GM12878 (cell line): ENCODE data around the gene HMGN4. TPM values are rescaled to one million over a fixed set of nuclear protein-coding genes. Genes with fewer than 3 reads are reported as not detected.
A peak's percentile ranks its signal among the peaks of the same experiment; 100 is the strongest.

Experiments used
- ATAC-seq: fragments of 200-7000 bp; cut with Tn5 transposase; 3 replicates; pipeline ENCODE4 v1.9.1; 2020; ENCODE audit warnings: mild to moderate bottlenecking, moderate library complexity
- BruUV-seq: library from RNA; stranded (reverse); fragments of 400-500 nt; replicated peaks from 2 replicates; lab custom pipeline; 2021; lab: Mats Ljungman, UMichigan
- CTCF ChIA-PET: fragments of 300-600 bp; sonication (Branson Sonifier 250); formaldehyde crosslinking; extraction: SDS; loops from one replicate; lab custom pipeline; 2021; ENCODE audit warnings: inconsistent platforms; lab: Yijun Ruan, JAX
- POLR2A ChIA-PET: fragments of 350-600 bp; formaldehyde crosslinking; extraction: SDS; loops from one replicate; lab custom pipeline; 2021; ENCODE audit warnings: inconsistent platforms; lab: Charles Lee
- RAD21 ChIA-PET: fragments of 300-600 bp; sonication (Branson Sonifier 250); formaldehyde crosslinking; loops from one replicate; lab custom pipeline; 2023; ENCODE audit warnings: antibody characterized with exemption; ENCODE audit not compliant: unreplicated experiment; lab: Charles Lee
- SMC1A ChIA-PET: fragments of 300-600 bp; sonication (Branson Sonifier 250); formaldehyde crosslinking; loops from one replicate; lab custom pipeline; 2023; ENCODE audit not compliant: unreplicated experiment, uncharacterized antibody; lab: Charles Lee
- DNase-seq: peaks from one replicate; pipeline ENCODE4 v3.0.0-alpha.2; 2011; ENCODE audit warnings: low read depth, low spot score
- FAIRE-seq: peaks from 3 replicates; lab custom pipeline; 2011; peaks lifted over from hg19 to GRCh38; lab: Jason Lieb, UNC
- H2AFZ ChIP-seq: 2 replicates; pipeline ENCODE4 v1.6.0; 2011; ENCODE audit warnings: low read depth, low read length, control low read depth; ENCODE audit not compliant: control insufficient read depth
- H3K27ac ChIP-seq: 2 replicates; pipeline ENCODE4 v1.5.1; 2011; ENCODE audit warnings: control low read depth; ENCODE audit not compliant: control insufficient read depth, insufficient read depth
- H3K27me3 ChIP-seq, 2 experiments: replicated peaks in 1 of 2; 2 replicates each; pipeline versions ENCODE4 v1.6.0 to v1.6.1; 2011; ENCODE audit warnings: low read length in 1 of 2; ENCODE audit not compliant: control insufficient read depth in 2 of 2, insufficient read depth in 2 of 2
- H3K36me3 ChIP-seq, 2 experiments: 2 replicates each; pipeline ENCODE4 v1.5.1; 2011; ENCODE audit warnings: low read length in 1 of 2; ENCODE audit not compliant: control insufficient read depth in 2 of 2, insufficient read depth in 2 of 2
- H3K4me1 ChIP-seq: 2 replicates; pipeline ENCODE4 v1.6.1; 2011; ENCODE audit warnings: mild to moderate bottlenecking, low read length, moderate library complexity, mixed read lengths; ENCODE audit not compliant: control insufficient read depth, insufficient read depth
- H3K4me2 ChIP-seq: 2 replicates; pipeline ENCODE4 v1.6.0; 2011; ENCODE audit warnings: control low read depth; ENCODE audit not compliant: control insufficient read depth, insufficient read depth
- H3K4me3 ChIP-seq: fragments of 200-600 bp; sonication (generic); 2 replicates; pipeline ENCODE4 v1.5.1; 2016
- H3K79me2 ChIP-seq: 2 replicates; pipeline ENCODE4 v1.6.0; 2011; ENCODE audit warnings: low read length; ENCODE audit not compliant: control insufficient read depth, insufficient read depth
- H3K9ac ChIP-seq: 2 replicates; pipeline ENCODE4 v1.8.0; 2011; ENCODE audit warnings: low read length, control low read depth, mixed read lengths; ENCODE audit not compliant: control insufficient read depth, insufficient read depth
- H3K9me3 ChIP-seq: replicated peaks from 3 replicates; pipeline ENCODE4 v1.5.1; 2011; ENCODE audit warnings: mild to moderate bottlenecking, low read length; ENCODE audit not compliant: control insufficient read depth, insufficient read depth
- H4K20me1 ChIP-seq: 2 replicates; pipeline ENCODE4 v1.6.0; 2011; ENCODE audit not compliant: control insufficient read depth, insufficient read depth
- DPF2 ChIP-seq: fragments of 450-650 bp; IDR thresholded peaks from 2 replicates; pipeline ENCODE4 v1.6.1; 2017; ENCODE audit warnings: mild to moderate bottlenecking
- EED ChIP-seq: sonication (generic); IDR thresholded peaks from 2 replicates; pipeline ENCODE4 v1.6.1; 2016; ENCODE audit warnings: antibody characterized with exemption, low read depth
- EP300 ChIP-seq, 2 experiments: fragments of 150-350 bp in 1 of 2; IDR thresholded peaks; 2 replicates each; pipeline ENCODE4 v1.6.1; 2011 to 2012; ENCODE audit warnings: low read depth in 2 of 2, low read length in 2 of 2, borderline replicate concordance in 1 of 2, improper control_type of control experiment in 1 of 2, inconsistent platforms in 1 of 2; ENCODE audit not compliant: control insufficient read depth in 1 of 2
- FOS ChIP-seq: IDR thresholded peaks from 3 replicates; pipeline ENCODE4 v1.6.1; 2011; ENCODE audit warnings: borderline replicate concordance; ENCODE audit not compliant: insufficient read length; ENCODE audit errors: extremely low read depth
- IKZF1 ChIP-seq: fragments of 450-650 bp; conservative IDR thresholded peaks from 2 replicates; pipeline ENCODE4 v1.6.1; 2017; ENCODE audit warnings: antibody characterized with exemption, mild to moderate bottlenecking
- IKZF2 ChIP-seq, 2 experiments: fragments of 450-650 bp; IDR thresholded peaks; 2 replicates each; pipeline ENCODE4 v1.6.1; 2017; ENCODE audit warnings: mild to moderate bottlenecking in 2 of 2, moderate library complexity in 2 of 2
- JUNB ChIP-seq: IDR thresholded peaks from 2 replicates; pipeline ENCODE4 v1.6.1; 2016; ENCODE audit warnings: antibody characterized with exemption, mild to moderate bottlenecking
- KAT2A ChIP-seq: conservative IDR thresholded peaks from 2 replicates; pipeline ENCODE4 v1.6.1; 2011; ENCODE audit warnings: low read depth, low read length; ENCODE audit not compliant: control insufficient read depth
- MEF2A ChIP-seq: IDR thresholded peaks from 2 replicates; pipeline ENCODE4 v1.6.1; 2011; ENCODE audit warnings: low read depth, mild to moderate bottlenecking, low read length, moderate library complexity; ENCODE audit not compliant: insufficient read depth
- NBN ChIP-seq: fragments of 450-650 bp; IDR thresholded peaks from 2 replicates; pipeline ENCODE4 v1.6.1; 2016
- NFIC ChIP-seq: IDR thresholded peaks from 2 replicates; pipeline ENCODE4 v1.6.1; 2012; ENCODE audit warnings: low read depth, mild to moderate bottlenecking, inconsistent platforms, low read length, moderate library complexity
- PKNOX1 ChIP-seq: fragments of 450-650 bp; IDR thresholded peaks from 2 replicates; pipeline ENCODE4 v1.6.1; 2016; ENCODE audit warnings: mild to moderate bottlenecking
- RCOR1 ChIP-seq: conservative IDR thresholded peaks from 2 replicates; pipeline ENCODE4 v1.6.1; 2012; ENCODE audit warnings: low read depth, low read length, improper control_type of control experiment
- SMAD1 ChIP-seq: fragments of 450-650 bp; IDR thresholded peaks from 2 replicates; pipeline ENCODE4 v1.6.1; 2018; ENCODE audit warnings: mild to moderate bottlenecking, low read depth; ENCODE audit not compliant: partially characterized antibody
- SMC3 ChIP-seq: IDR thresholded peaks from 2 replicates; pipeline ENCODE4 v1.6.1; 2011; ENCODE audit warnings: low read length, improper control_type of control experiment, borderline replicate concordance
- SREBF2 ChIP-seq: IDR thresholded peaks from 2 replicates; pipeline ENCODE4 v1.6.1; 2012; ENCODE audit warnings: mild to moderate bottlenecking, low read length
- TCF7 ChIP-seq: IDR thresholded peaks from 2 replicates; pipeline ENCODE4 v1.6.1; 2014; ENCODE audit warnings: antibody characterized with exemption, borderline replicate concordance
- YY1 ChIP-seq: IDR thresholded peaks from 2 replicates; pipeline ENCODE4 v1.6.1; 2011; ENCODE audit warnings: low read depth, mild to moderate bottlenecking, low read length
- ZNF207 ChIP-seq: fragments of 450-650 bp; IDR thresholded peaks from 2 replicates; pipeline ENCODE4 v1.6.1; 2014; ENCODE audit warnings: antibody characterized with exemption, mild to moderate bottlenecking, borderline replicate concordance
- ZNF217 ChIP-seq: fragments of 450-650 bp; IDR thresholded peaks from 2 replicates; pipeline ENCODE4 v1.6.1; 2017; ENCODE audit warnings: antibody characterized with exemption, mild to moderate bottlenecking
- ZSCAN29 ChIP-seq: fragments of 450-650 bp; IDR thresholded peaks from 2 replicates; pipeline ENCODE4 v1.6.1; 2017; ENCODE audit warnings: mild to moderate bottlenecking, moderate library complexity
- WGBS: methylation state at CpG from one replicate; pipeline ENCODE4 v1.1.6; 2016; ENCODE audit warnings: low lambda C conversion rate; ENCODE audit not compliant: insufficient replicate concordance, insufficient coverage; ENCODE audit errors: missing lambda C conversion rate; 5-methylcytosine and 5-hydroxymethylcytosine counted together
- in situ Hi-C: fragments of 300-500 bp; cut with MboI; formaldehyde crosslinking; loops from 9 replicates; pipeline ENCODE4 v1.14.3; 2018; ENCODE audit warnings: mixed read lengths
- intact Hi-C: fragments of 100-400 bp; cut with micrococcal nuclease; formaldehyde crosslinking; loops from one replicate; pipeline ENCODE4 v1.14.2; 2022; ENCODE audit not compliant: unreplicated experiment
- polyA plus RNA-seq, 11 experiments: library from polyadenylated mRNA; depleted of rRNA in 4 of 11; unstranded in 6 of 11; stranded (reverse) in 5 of 11; fragments of >200 nt; fragmentation: Nextera tagmentation in 4 of 11; fragmentation: Illumina TruSeq in 1 of 11; extraction: Ambion mirVana in 4 of 11; extraction: Trizol in 1 of 11; gene quantifications; 1 replicate in 1 of 11; 2 replicates in 10 of 11; pipeline versions ENCODE4 v1.2.1 to v1.2.3, GENCODE V29; 2011 to 2016; ENCODE audit warnings: inconsistent platforms in 2 of 11, missing spikeins in 2 of 11, low read depth in 1 of 11
- total RNA-seq, 4 experiments: library from RNA; depleted of rRNA in 3 of 4; stranded (reverse); fragments of >200 nt in 3 of 4; fragmentation: Illumina TruSeq in 1 of 4; extraction: Trizol in 1 of 4; gene quantifications; 2 replicates each; pipeline versions ENCODE4 v1.2.1 to v1.2.3, GENCODE V29; 2013 to 2021

The HMGN4 gene
- total and polyA plus RNA-seq, 10 of the 15 experiments (the other 5 are each of a cell fraction or from before 2014, with no cell fraction given): 26.7 to 99.1 (median 76.7) TPM

- Histone ChIP-seq H4K20me1 (no peaks in the 10 kb centered on the region), H3K27me3 (no peaks in the 10 kb centered on the region), H3K79me2 (no peaks in the 10 kb centered on the region), H3K4me2 (peak overlapping the region; percentile 70; the same call in 1 of the 2 replicates), H3K4me1 (0 out of 2 replicates have a peak, but pooled peaks cover 3% of the 10 kb centered on the region), H3K27ac (no peak overlapping the region), H3K4me3 (no peak overlapping the region; the same call in 1 of the 2 replicates), H3K9me3 (no peaks in the 10 kb centered on the region; the same call in 2 of the 3 replicates), H2AFZ (no peak overlapping the region), H3K9ac (no peak overlapping the region), H3K36me3 (no peaks in the 10 kb centered on the region)
- no TSS peak for BruUV-seq
- intact Hi-C loops (loop anchor here (10.0 kb wide), 1 partner anchor 382 kb away; no protein-coding TSS in a partner anchor), in situ Hi-C loops (no loop called here)
- peak; percentile 27 for ATAC-seq
- ChIA-PET CTCF (interaction anchor here (0.8 to 2.2 kb wide), 4 partner anchors 13 to 227 kb away, joined by 4 to 8 read pairs (median 5); no protein-coding TSS in a partner anchor), RAD21 (interaction anchor here (0.8 to 1.9 kb wide), 6 partner anchors 13 to 265 kb away, joined by 3 to 16 read pairs (median 4); partner anchors contain the start of gene HMGN4), SMC1A (interaction anchor here (0.7 to 1.5 kb wide), 10 partner anchors 8 to 227 kb away, joined by 3 to 14 read pairs (median 4); no protein-coding TSS in a partner anchor), POLR2A (interaction anchor here (1.0 to 1.3 kb wide), 3 partner anchors 13 to 82 kb away, joined by 3 to 5 read pairs (median 4); no protein-coding TSS in a partner anchor)
- WGBS: 10% methylated on average over 16 of the region's 16 CpGs
- DNase-seq: no peak
- FAIRE-seq: peak; percentile 23
- TF ChIP-seq MEF2A (0 out of 2 replicates have a peak, but pooled peaks have one; percentile 26), ZSCAN29 (peak; percentile 96), JUNB (no peak), IKZF2 (IDR thresholded peaks at IDR 0.05) (peak; percentile 60 to 62; a peak in 3 of 4 replicates), NBN (0 out of 2 replicates have a peak, but pooled peaks have one; percentile 37), PKNOX1 (peak; percentile 29; the same call in 1 of the 2 replicates), ZNF207 (no peak), SREBF2 (peak; percentile 86), KAT2A (no peak), YY1 (0 out of 2 replicates have a peak, but pooled peaks have one; percentile 19), EP300 (IDR thresholded peaks at IDR 0.05; ENCODE audit: borderline replicate concordance in 1 of 2, control insufficient read depth in 1 of 2, low read depth in 2 of 2, low read length in 2 of 2) (peak in 1 of 2 experiments; percentile 69; a peak in 1 of 4 replicates), IKZF1 (peak; percentile 78), DPF2 (no peak), EED (peak; percentile 76), SMC3 (no peak), TCF7 (0 out of 2 replicates have a peak, but pooled peaks have one; percentile 28), RCOR1 (no peak), SMAD1 (no peak), FOS (no peak), NFIC (peak; percentile 30; the same call in 1 of the 2 replicates), ZNF217 (peak; percentile 93)
Observed at GRCh38 chr6:26556263-26557070, 18.3 kb downstream of the HMGN4 start.
